ENCODE results near the gene UNC93A. TPM values are rescaled to one million over a fixed set of nuclear protein-coding genes. Genes with fewer than 3 reads are reported as not detected.
"Not testable (repeated sequence)": the region's sequence is repeated elsewhere in the genome, so short reads cannot be mapped to it uniquely, and the experiment has no call there.

Gene UNC93A
- total RNA-seq, 1 experiment from 2014 or later = not detected

- DNase-seq (ENCODE audit: low spot score) = no peak
These were observed 20.4 kb upstream of the UNC93A start for GRCh38 chr6:167270499-167271311.

GRCh38 chr6:167272151-167272550 lies 19.0 kb upstream of the UNC93A start:
- no peak for DNase-seq (ENCODE audit: low spot score)

GRCh38 chr6:167272696-167273379 lies 18.3 kb upstream of the UNC93A start:
- no peak for DNase-seq (ENCODE audit: low spot score)

- DNase-seq (ENCODE audit: low spot score) = no peak
These were observed 16.8 kb upstream of the UNC93A start for GRCh38 chr6:167274270-167274669.

GRCh38 chr6:167275001-167275400 lies 16.1 kb upstream of the UNC93A start:
- DNase-seq (ENCODE audit: low spot score) = no peak

- no peak for DNase-seq (ENCODE audit: low spot score)
These were observed 15.7 kb upstream of the UNC93A start for GRCh38 chr6:167275436-167275835.

GRCh38 chr6:167276772-167277533 lies 14.2 kb upstream of the UNC93A start:
- DNase-seq (ENCODE audit: low spot score) = no peak

- DNase-seq (ENCODE audit: low spot score) = not testable (repeated sequence)
These were observed 12.8 kb upstream of the UNC93A start for GRCh38 chr6:167278173-167278940.

GRCh38 chr6:167279766-167280446 lies 11.2 kb upstream of the UNC93A start:
- no peak for DNase-seq (ENCODE audit: low spot score)

- DNase-seq (ENCODE audit: low spot score) = not testable (repeated sequence)
These were observed 10.6 kb upstream of the UNC93A start for GRCh38 chr6:167280466-167280865.

- no peak for DNase-seq (ENCODE audit: low spot score)
These were observed 8.9 kb upstream of the UNC93A start for GRCh38 chr6:167282165-167282564.

- not testable (repeated sequence) for DNase-seq (ENCODE audit: low spot score)
These were observed 6.5 kb upstream of the UNC93A start for GRCh38 chr6:167284565-167284964.

GRCh38 chr6:167285077-167285770 lies 5.9 kb upstream of the UNC93A start:
- DNase-seq (ENCODE audit: low spot score) = no peak

GRCh38 chr6:167287513-167288048 lies 3.5 kb upstream of the UNC93A start:
- no peak for DNase-seq (ENCODE audit: low spot score)

- peak; percentile 11 for DNase-seq (ENCODE audit: low spot score)
These were observed 2.4 kb upstream of the UNC93A start for GRCh38 chr6:167288591-167289225.

- not testable (repeated sequence) for DNase-seq (ENCODE audit: low spot score)
These were observed 1.8 kb upstream of the UNC93A start for GRCh38 chr6:167289291-167289690.

GRCh38 chr6:167291623-167292300 lies 647 bp downstream of the UNC93A start:
- no peak for DNase-seq (ENCODE audit: low spot score)

- DNase-seq (ENCODE audit: low spot score) = no peak
These were observed 1.4 kb downstream of the UNC93A start for GRCh38 chr6:167292301-167293087.
